Endothelial cell of umbilical vein (primary cell): Measurements from ENCODE around the gene CD200. TPM values are rescaled to one million over a fixed set of nuclear protein-coding genes. Genes with fewer than 3 reads are reported as not detected.

ENCODE experiments used
- BruUV-seq: library from RNA; stranded (reverse); fragments of 400-500 nt; replicated peaks from 2 replicates; lab custom pipeline; 2021; lab: Mats Ljungman, UMichigan
- CTCF ChIA-PET: fragments of 300-600, 350-600 bp; sonication (Branson Sonifier 250); formaldehyde crosslinking; loops from one replicate; lab custom pipeline; 2021; ENCODE audit warnings: antibody characterized with exemption, inconsistent platforms; lab: Charles Lee
- POLR2A ChIA-PET: fragments of 300-600, 350-600 bp; sonication (Branson Sonifier 250); formaldehyde crosslinking; loops from one replicate; lab custom pipeline; 2021; ENCODE audit warnings: antibody characterized with exemption, inconsistent platforms; lab: Charles Lee
- DNase-seq: peaks from one replicate; pipeline ENCODE4 v3.0.0-alpha.2; 2011; ENCODE audit warnings: low read depth, low spot score
- FAIRE-seq: peaks from 2 replicates; lab custom pipeline; 2011; peaks lifted over from hg19 to GRCh38; lab: Jason Lieb, UNC
- H2AFZ ChIP-seq: 2 replicates; pipeline ENCODE4 v1.6.0; 2012; ENCODE audit warnings: low read depth, low read length, control low read depth, inconsistent platforms
- H3K27ac ChIP-seq: 2 replicates; pipeline ENCODE4 v1.5.1; 2011; ENCODE audit warnings: low read depth, mild to moderate bottlenecking, control low read depth, low read length, moderate library complexity; ENCODE audit not compliant: insufficient read depth
- H3K27me3 ChIP-seq, 2 experiments: 2 replicates each; pipeline versions ENCODE4 v1.6.0 to v1.6.1; 2011; ENCODE audit warnings: low read length in 2 of 2, mixed read lengths in 1 of 2; ENCODE audit not compliant: control insufficient read depth in 2 of 2, insufficient read depth in 2 of 2
- H3K36me3 ChIP-seq, 2 experiments: 2 replicates in 1 of 2; 3 replicates in 1 of 2; pipeline ENCODE4 v1.5.1; 2011; ENCODE audit warnings: low read length in 2 of 2, mild to moderate bottlenecking in 1 of 2, moderate library complexity in 1 of 2; ENCODE audit not compliant: control insufficient read depth in 2 of 2, insufficient read depth in 2 of 2; ENCODE audit errors: extremely low read depth in 1 of 2
- H3K4me1 ChIP-seq: 3 replicates; pipeline ENCODE4 v1.5.1; 2011; ENCODE audit warnings: mild to moderate bottlenecking, low read length; ENCODE audit not compliant: control insufficient read depth, insufficient read depth; ENCODE audit errors: extremely low read depth
- H3K4me2 ChIP-seq: 2 replicates; pipeline ENCODE4 v1.6.1; 2011; ENCODE audit warnings: low read length, control low read depth, mixed read lengths; ENCODE audit not compliant: insufficient read depth
- H3K4me3 ChIP-seq, 3 experiments: fragments of 200-600 bp in 1 of 3; sonication (generic), shearing (Covaris generic) in 1 of 3; replicated peaks in 1 of 3; 2 replicates each; pipeline ENCODE4 v1.5.1; 2011 to 2016; ENCODE audit warnings: control low read depth in 3 of 3, low read length in 3 of 3, mild to moderate bottlenecking in 2 of 3, inconsistent platforms in 1 of 3, low read depth in 1 of 3, moderate library complexity in 1 of 3; ENCODE audit not compliant: insufficient read depth in 1 of 3
- H3K79me2 ChIP-seq: 2 replicates; pipeline ENCODE4 v1.6.0; 2012; ENCODE audit warnings: low read length, inconsistent platforms; ENCODE audit not compliant: control insufficient read depth, insufficient read depth
- H3K9ac ChIP-seq: replicated peaks from 2 replicates; pipeline ENCODE3; 2011; ENCODE audit warnings: low read length, control low read depth; ENCODE audit not compliant: insufficient read depth; ENCODE audit errors: extremely low read depth
- H3K9me1 ChIP-seq: replicated peaks from 3 replicates; pipeline ENCODE4 v1.6.0; 2011; ENCODE audit warnings: mild to moderate bottlenecking, low read length; ENCODE audit not compliant: control insufficient read depth, insufficient read depth; ENCODE audit errors: extremely low read depth
- H3K9me3 ChIP-seq: replicated peaks from 2 replicates; pipeline ENCODE4 v1.5.1; 2012; ENCODE audit warnings: low read length, inconsistent platforms; ENCODE audit not compliant: control insufficient read depth, insufficient read depth
- H4K20me1 ChIP-seq: replicated peaks from 2 replicates; pipeline ENCODE3; 2011; ENCODE audit warnings: mild to moderate bottlenecking, low read length; ENCODE audit not compliant: control insufficient read depth, insufficient read depth; ENCODE audit errors: extremely low read depth
- CTCF ChIP-seq, 2 donors: IDR thresholded peaks; 1 replicate in 1 of 2; 2 replicates in 1 of 2; pipeline ENCODE4 v1.5.1; 2011; ENCODE audit warnings: low read length in 2 of 2, mild to moderate bottlenecking in 2 of 2, moderate library complexity in 2 of 2, control low read depth in 1 of 2, inconsistent platforms in 1 of 2, low read depth in 1 of 2; ENCODE audit not compliant: insufficient read depth in 1 of 2; ENCODE audit errors: extremely low read depth in 1 of 2
- EZH2 ChIP-seq: IDR thresholded peaks from 2 replicates; pipeline ENCODE4 v1.6.1; 2012; ENCODE audit warnings: borderline replicate concordance, low read depth, mild to moderate bottlenecking, moderate library complexity, low read length, inconsistent platforms; ENCODE audit not compliant: severe bottlenecking
- FOS ChIP-seq: IDR thresholded peaks from 2 replicates; pipeline ENCODE4 v1.6.1; 2011; ENCODE audit warnings: mild to moderate bottlenecking, low read length, moderate library complexity, borderline replicate concordance; ENCODE audit not compliant: insufficient read depth
- GATA2 ChIP-seq: IDR thresholded peaks from 2 replicates; pipeline ENCODE4 v1.7.0; 2011; ENCODE audit warnings: low read depth, mild to moderate bottlenecking, moderate library complexity, mixed read lengths, low read length; ENCODE audit not compliant: insufficient read length, insufficient read depth
- JUN ChIP-seq: IDR thresholded peaks from 2 replicates; pipeline ENCODE4 v1.6.1; 2011; ENCODE audit warnings: borderline replicate concordance, low read depth; ENCODE audit not compliant: insufficient read length, insufficient read depth
- MAX ChIP-seq: IDR thresholded peaks from 2 replicates; pipeline ENCODE4 v1.6.1; 2011; ENCODE audit not compliant: insufficient read depth, insufficient read length
- MYC ChIP-seq: IDR thresholded peaks from one replicate; pipeline ENCODE4 v1.6.1; 2011; ENCODE audit warnings: mild to moderate bottlenecking, low read depth, low read length
- POLR2A ChIP-seq: IDR thresholded peaks from 2 replicates; pipeline ENCODE4 v1.6.1; 2012; ENCODE audit warnings: low read depth, mild to moderate bottlenecking, control low read depth, low read length
- POLR2AphosphoS5 ChIP-seq: IDR thresholded peaks from 2 replicates; pipeline ENCODE4 v1.6.1; 2012; ENCODE audit warnings: low read depth, mild to moderate bottlenecking, control low read depth, low read length, moderate library complexity; ENCODE audit not compliant: insufficient read depth
- dilution Hi-C: fragments of 300-500 bp; cut with MboI; formaldehyde crosslinking; loops from one replicate; pipeline ENCODE4 v1.15.0; 2019; ENCODE audit warnings: low sequenced_read_pairs; ENCODE audit not compliant: extremely low pct_ligation_motif_present
- intact Hi-C: fragments of 100-400 bp; cut with micrococcal nuclease; formaldehyde crosslinking; loops from one replicate; pipeline ENCODE4 v1.10.0; 2022
- polyA plus RNA-seq, 4 experiments: library from polyadenylated mRNA; depleted of rRNA in 3 of 4; stranded (reverse) in 3 of 4; unstranded in 1 of 4; fragments of >200 nt; gene quantifications; 2 replicates each; pipeline versions ENCODE4 v1.2.1 to v1.2.3, GENCODE V29; 2011 to 2012; ENCODE audit warnings: missing spikeins in 1 of 4
- total RNA-seq: library from RNA; stranded (reverse); gene quantifications from 2 replicates; pipeline ENCODE4 v1.2.3, GENCODE V29; 2021

Gene CD200
- total and polyA plus RNA-seq, 2 donors (not counting 3 experiments of a cell fraction or from before 2014, with no cell fraction given) = 8.1 to 8.2 TPM

- dilution Hi-C loops = no loop called here
- Histone ChIP-seq H4K20me1 (no peaks in the 10 kb centered on the region), H3K4me3 (no peak overlapping the region), H2AFZ (no peak overlapping the region), H3K9me3 (no peaks in the 10 kb centered on the region), H3K4me2 (no peak overlapping the region), H3K9me1 (no peaks in the 10 kb centered on the region), H3K36me3 (no peaks in the 10 kb centered on the region), H3K9ac (no peak overlapping the region), H3K27ac (no peak overlapping the region), H3K27me3 (no peaks in the 10 kb centered on the region), H3K4me1 (peaks cover 11% of the 10 kb centered on the region), H3K79me2 (no peaks in the 10 kb centered on the region)
- POLR2A ChIA-PET = no interaction called here
- TF ChIP-seq MYC = no peak
- no peak for TF ChIP-seq GATA2
- no peak for TF ChIP-seq POLR2A
- TF ChIP-seq MAX = no peak
- no peak for TF ChIP-seq EZH2
- no peak for TF ChIP-seq JUN
- no peak for TF ChIP-seq POLR2AphosphoS5
- no peak for TF ChIP-seq FOS
- TF ChIP-seq CTCF (IDR thresholded peaks at IDR 0.05; ENCODE audit: extremely low read depth in 1 of 2, insufficient read depth in 1 of 2, low read depth in 1 of 2, low read length in 2 of 2) = no peak
- BruUV-seq = no TSS peak
- intact Hi-C loops = no loop called here
- CTCF ChIA-PET = interaction anchor here (0.7 to 0.8 kb wide), 2 partner anchors 24 to 27 kb away, joined by 3 read pairs; no protein-coding TSS in a partner anchor
- FAIRE-seq (no peak), DNase-seq (no peak)
Observed at GRCh38 chr3:112360561-112360960, 27.6 kb downstream of the CD200 start.
